Uterus (tissue), 2 donors: ENCODE measurements around the gene COL25A1.

ENCODE experiments used
- POLR2A ChIP-seq, 2 donors: fragments of 450-650 bp; IDR thresholded peaks; one replicate each; pipeline ENCODE4 v1.6.1; 2016; ENCODE audit warnings: antibody characterized with exemption in 2 of 2, mild to moderate bottlenecking in 1 of 2, moderate library complexity in 1 of 2
- TF ChIP-seq, protein P1 (sequence below), 4 experiments: fragments of 200-600 bp in 2 of 4; fragments of 450-650 bp in 2 of 4; sonication (generic) in 2 of 4; IDR thresholded peaks; one replicate each; pipeline ENCODE4 v1.5.1; 2016 to 2019; ENCODE audit warnings: antibody characterized with exemption in 4 of 4, mild to moderate bottlenecking in 2 of 4, moderate library complexity in 1 of 4

DNA sequence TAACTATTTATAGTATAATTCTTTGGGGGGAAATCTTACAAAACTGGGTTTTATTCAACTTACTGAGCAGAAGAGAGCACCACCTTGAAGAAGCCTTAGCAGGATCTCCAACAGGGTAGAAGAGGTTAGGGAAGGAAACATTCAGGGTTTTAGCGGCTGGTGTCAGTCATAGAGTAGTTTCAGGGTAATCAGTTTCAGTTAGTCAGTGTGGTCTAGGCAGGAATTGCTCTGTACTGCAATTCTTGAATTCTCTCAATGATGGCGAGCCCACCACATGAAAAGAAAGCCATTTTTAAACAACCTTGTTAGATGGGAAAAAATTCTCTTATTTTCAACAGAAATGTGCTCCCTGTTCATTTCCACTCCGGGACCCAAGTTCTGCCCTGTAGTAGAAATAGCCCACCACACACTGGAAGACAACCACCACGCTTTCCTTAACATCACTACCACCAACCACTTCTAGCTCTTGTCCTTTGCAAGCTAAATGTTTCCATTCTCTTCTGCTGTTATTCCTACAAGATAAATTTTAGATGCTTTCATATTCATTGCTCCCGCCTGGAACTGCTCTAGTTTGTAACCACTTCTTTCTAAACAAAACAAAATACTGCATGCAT is 25.9 kb downstream of the COL25A1 start:
- TF ChIP-seq POLR2A (IDR thresholded peaks at IDR 0.05) = no peak
- TF ChIP-seq, protein P1, sequence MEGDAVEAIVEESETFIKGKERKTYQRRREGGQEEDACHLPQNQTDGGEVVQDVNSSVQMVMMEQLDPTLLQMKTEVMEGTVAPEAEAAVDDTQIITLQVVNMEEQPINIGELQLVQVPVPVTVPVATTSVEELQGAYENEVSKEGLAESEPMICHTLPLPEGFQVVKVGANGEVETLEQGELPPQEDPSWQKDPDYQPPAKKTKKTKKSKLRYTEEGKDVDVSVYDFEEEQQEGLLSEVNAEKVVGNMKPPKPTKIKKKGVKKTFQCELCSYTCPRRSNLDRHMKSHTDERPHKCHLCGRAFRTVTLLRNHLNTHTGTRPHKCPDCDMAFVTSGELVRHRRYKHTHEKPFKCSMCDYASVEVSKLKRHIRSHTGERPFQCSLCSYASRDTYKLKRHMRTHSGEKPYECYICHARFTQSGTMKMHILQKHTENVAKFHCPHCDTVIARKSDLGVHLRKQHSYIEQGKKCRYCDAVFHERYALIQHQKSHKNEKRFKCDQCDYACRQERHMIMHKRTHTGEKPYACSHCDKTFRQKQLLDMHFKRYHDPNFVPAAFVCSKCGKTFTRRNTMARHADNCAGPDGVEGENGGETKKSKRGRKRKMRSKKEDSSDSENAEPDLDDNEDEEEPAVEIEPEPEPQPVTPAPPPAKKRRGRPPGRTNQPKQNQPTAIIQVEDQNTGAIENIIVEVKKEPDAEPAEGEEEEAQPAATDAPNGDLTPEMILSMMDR (IDR thresholded peaks at IDR 0.05) = no peak
